ENCODE data around the gene FGFR1OP2.

The FGFR1OP2 gene

DNA sequence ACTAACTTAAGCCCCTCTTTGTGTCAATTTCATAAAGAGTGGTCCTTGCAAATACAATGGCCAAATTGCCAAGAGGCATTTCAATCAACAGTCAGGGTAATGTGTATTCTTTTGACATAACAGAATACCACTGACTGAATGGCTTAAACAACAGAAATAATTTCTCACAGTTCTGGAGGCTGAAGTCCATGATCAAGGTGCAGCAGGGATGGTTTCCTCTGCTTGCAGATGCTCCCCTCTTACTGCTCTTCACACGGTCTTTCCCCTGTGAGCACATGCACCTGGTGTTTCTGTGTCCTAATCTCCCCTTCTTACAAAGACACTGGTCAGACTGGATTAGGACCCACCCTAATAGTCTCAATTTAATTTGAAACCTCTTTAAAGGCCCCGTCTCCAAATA, 31.9 kb downstream of the FGFR1OP2 start:
- DNase-seq (ENCODE audit: extremely low read depth, low read depth), result no peak
- TF ChIP-seq, protein P1, sequence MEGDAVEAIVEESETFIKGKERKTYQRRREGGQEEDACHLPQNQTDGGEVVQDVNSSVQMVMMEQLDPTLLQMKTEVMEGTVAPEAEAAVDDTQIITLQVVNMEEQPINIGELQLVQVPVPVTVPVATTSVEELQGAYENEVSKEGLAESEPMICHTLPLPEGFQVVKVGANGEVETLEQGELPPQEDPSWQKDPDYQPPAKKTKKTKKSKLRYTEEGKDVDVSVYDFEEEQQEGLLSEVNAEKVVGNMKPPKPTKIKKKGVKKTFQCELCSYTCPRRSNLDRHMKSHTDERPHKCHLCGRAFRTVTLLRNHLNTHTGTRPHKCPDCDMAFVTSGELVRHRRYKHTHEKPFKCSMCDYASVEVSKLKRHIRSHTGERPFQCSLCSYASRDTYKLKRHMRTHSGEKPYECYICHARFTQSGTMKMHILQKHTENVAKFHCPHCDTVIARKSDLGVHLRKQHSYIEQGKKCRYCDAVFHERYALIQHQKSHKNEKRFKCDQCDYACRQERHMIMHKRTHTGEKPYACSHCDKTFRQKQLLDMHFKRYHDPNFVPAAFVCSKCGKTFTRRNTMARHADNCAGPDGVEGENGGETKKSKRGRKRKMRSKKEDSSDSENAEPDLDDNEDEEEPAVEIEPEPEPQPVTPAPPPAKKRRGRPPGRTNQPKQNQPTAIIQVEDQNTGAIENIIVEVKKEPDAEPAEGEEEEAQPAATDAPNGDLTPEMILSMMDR (IDR thresholded peaks at IDR 0.05; ENCODE audit: low read depth, low read length), result no peak

DNA sequence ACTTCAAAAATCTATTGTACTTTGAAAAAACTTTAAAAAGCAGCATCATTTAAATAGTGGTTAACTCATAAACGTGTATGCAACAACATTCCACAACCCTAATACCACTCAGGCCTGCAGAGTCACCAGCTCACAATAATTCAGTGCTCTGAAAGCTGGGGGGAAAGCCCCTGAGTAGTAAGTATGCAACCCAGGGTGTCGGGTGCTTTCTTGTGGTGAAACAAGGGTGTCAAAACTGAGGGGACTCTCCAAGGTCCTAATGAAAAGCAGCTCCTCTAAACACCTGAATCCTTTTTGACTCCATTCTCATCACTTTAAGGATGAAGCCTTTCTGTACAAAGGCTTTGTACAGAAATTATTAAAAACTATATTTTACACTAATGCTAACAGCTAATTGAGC, 33.7 kb downstream of the FGFR1OP2 start:
- TF ChIP-seq, protein P1 (IDR thresholded peaks at IDR 0.05; ENCODE audit: low read depth, low read length), result no peak
- DNase-seq (ENCODE audit: extremely low read depth, low read depth), result no peak

DNA sequence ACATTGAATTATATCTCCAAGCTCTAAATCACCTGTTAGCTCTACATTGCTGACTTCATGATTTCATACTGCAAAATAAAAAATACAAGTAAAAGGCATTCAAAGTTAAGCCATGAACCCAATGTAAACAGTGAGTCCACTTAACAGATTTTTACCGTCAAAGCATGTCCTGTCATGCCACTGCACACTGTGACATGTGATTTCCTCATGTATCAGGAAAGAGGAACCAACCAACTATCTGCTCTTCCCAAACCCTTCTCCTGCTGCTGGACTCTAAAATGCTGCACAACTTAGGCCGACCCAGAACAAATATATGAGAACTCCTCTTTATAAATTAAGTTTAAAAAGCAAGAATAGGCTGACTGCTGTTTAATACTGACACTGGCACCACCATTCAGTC, 38.4 kb downstream of the FGFR1OP2 start:
- TF ChIP-seq, protein P1 (IDR thresholded peaks at IDR 0.05; ENCODE audit: low read depth, low read length), result no peak
- no peak for DNase-seq (ENCODE audit: extremely low read depth, low read depth)

DNA sequence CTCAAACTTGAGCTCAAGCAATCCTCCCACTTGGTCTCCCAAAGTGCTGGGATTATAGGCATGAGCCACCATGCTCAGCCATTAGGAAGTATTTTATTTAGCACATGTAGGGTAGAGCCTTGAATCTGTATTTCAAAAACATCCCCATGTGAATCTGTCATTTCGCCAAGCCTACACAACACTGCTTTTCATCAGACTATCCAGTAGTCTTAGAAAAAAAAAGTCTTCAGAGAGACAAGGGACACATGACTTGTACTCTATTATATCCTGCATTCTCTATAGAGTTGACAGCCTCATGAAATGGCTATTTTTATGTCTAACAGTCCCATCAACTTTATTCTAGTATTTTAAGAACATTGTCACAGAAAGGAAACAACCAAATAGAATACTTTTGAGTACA, 40.5 kb downstream of the FGFR1OP2 start:
- TF ChIP-seq, protein P1 (IDR thresholded peaks at IDR 0.05; ENCODE audit: low read depth, low read length), result no peak
- DNase-seq (ENCODE audit: extremely low read depth, low read depth), result no peak

- no peak for DNase-seq (ENCODE audit: extremely low read depth, low read depth)
- TF ChIP-seq, protein P1 (IDR thresholded peaks at IDR 0.05; ENCODE audit: low read depth, low read length), result no peak
These were observed 41.5 kb downstream of the FGFR1OP2 start for GRCh38 chr12:26979733-26980132.

DNA sequence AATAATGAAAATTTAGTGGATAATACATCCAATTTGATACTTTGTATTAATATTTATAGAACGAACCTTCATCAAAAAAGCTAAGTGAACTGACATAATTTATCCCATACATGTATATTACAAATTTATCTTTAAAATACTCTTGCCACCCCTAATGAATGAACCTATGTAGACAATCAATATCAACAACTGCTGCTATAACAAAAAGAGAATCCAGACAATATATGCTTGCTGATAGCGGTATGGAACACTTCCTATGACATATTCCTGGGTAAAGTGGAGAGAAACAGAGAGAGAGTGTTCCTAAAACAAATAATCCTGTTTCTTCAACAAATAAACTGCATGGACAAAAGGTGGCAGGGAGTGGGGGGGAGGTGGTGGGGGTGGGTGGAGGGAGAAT, 44.6 kb downstream of the FGFR1OP2 start:
- TF ChIP-seq, protein P1 (IDR thresholded peaks at IDR 0.05; ENCODE audit: low read depth, low read length), result no peak
- no peak for DNase-seq (ENCODE audit: extremely low read depth, low read depth)

DNA sequence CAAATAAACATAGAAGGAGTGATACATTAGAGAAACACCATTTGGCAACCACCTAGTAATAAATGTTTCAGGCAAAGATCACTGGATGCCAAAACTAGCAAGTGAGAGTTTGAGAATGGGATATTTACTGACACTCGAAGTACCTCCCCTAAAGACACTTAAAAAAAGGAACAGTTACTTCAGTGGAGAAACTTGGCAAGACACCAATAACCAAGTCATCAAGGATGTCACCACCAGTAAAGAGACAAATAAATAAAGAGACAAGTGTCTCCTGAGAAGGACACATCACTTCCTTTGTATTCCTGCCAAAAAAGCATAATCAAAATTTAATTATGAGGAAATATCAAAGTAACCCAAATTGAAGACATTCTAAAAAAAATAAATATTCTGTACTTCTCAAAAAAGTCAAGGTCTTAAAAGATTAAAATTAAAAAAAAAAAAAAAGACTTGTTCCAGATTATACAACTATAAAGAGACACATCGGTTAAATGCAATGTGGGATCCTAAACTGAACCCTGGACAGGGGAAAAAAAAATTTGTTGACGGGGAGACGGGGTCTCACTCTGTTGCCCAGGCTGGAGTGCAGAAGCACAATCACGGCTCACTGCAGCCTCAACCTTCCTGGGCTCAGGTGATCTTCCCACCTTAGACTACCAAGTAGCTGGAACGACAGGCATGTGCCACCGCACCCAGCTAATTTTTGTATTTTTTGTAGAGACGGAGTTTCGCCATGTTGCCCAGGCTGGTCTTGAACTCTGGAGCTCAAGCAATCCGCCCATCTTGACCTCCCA, 49.6 kb downstream of the FGFR1OP2 start:
- DNase-seq (ENCODE audit: extremely low read depth, low read depth), result no peak
- TF ChIP-seq, protein P1 (IDR thresholded peaks at IDR 0.05; ENCODE audit: low read depth, low read length), result no peak

All from AG09319 (cell line).